Cardiac muscle cell (in vitro differentiated cells and primary cell): ENCODE measurements around the gene ATMIN. TPM values are rescaled to one million over a fixed set of nuclear protein-coding genes. Genes with fewer than 3 reads are reported as not detected.

Source experiments
- DNase-seq, 2 donors: peaks; one replicate each; pipeline versions ENCODE4 v3.0.0 to v3.0.0-alpha.2; 2010 to 2017; ENCODE audit warnings: low read depth in 1 of 2, low spot score in 1 of 2
- H3K27ac ChIP-seq: fragments of 200-600 bp; sonication (generic); 2 replicates; pipeline ENCODE4 v1.5.1; 2016
- H3K27me3 ChIP-seq: fragments of 200-600 bp; sonication (generic); 2 replicates; pipeline ENCODE4 v1.6.0; 2016; ENCODE audit warnings: control low read depth
- H3K36me3 ChIP-seq: fragments of 200-600 bp; sonication (generic); 2 replicates; pipeline ENCODE4 v1.5.1; 2016; ENCODE audit warnings: control low read depth
- H3K4me1 ChIP-seq: fragments of 200-600 bp; sonication (generic); 2 replicates; pipeline ENCODE4 v1.8.1; 2017; ENCODE audit warnings: low read depth, mild to moderate bottlenecking, mixed run types
- H3K4me3 ChIP-seq: fragments of 200-600 bp; sonication (generic); 2 replicates; pipeline ENCODE4 v1.5.1; 2016; ENCODE audit warnings: mild to moderate bottlenecking
- H3K9me3 ChIP-seq: fragments of 200-600 bp; sonication (generic); 2 replicates; pipeline ENCODE4 v1.5.1; 2017; ENCODE audit warnings: low read depth, mild to moderate bottlenecking, control low read depth
- CTCF ChIP-seq: IDR thresholded peaks from 2 replicates; pipeline ENCODE4 v1.5.1; 2012; ENCODE audit warnings: low read depth, mild to moderate bottlenecking, low read length
- polyA plus RNA-seq: library from polyadenylated mRNA; unstranded; fragments of >200 nt; fragmentation: Nextera tagmentation; extraction: Ambion mirVana; gene quantifications from 2 replicates; pipeline ENCODE4 v1.2.1, GENCODE V29; 2016
- total RNA-seq: library from RNA; depleted of rRNA; stranded (reverse); fragments of >200 nt; gene quantifications from 2 replicates; pipeline ENCODE4 v1.2.3, GENCODE V29; 2016

Gene ATMIN
- total and polyA plus RNA-seq, 2 experiments from 2014 or later: 25.9 to 36.5 TPM

- Histone ChIP-seq H3K36me3 (no peaks in the 10 kb centered on the region), H3K9me3 (no peaks in the 10 kb centered on the region), H3K4me3 (no peak overlapping the region), H3K27me3 (no peaks in the 10 kb centered on the region), H3K27ac (no peak overlapping the region), H3K4me1 (peaks cover 11% of the 10 kb centered on the region)
- no peak for DNase-seq
- TF ChIP-seq CTCF: no peak
These were observed 34.3 kb upstream of the ATMIN start for GRCh38 chr16:81001330-81001729.

GRCh38 chr16:81003064-81003463 lies 32.6 kb upstream of the ATMIN start:
- DNase-seq: no peak
- Histone ChIP-seq H3K27ac (peak overlapping the region; percentile 10), H3K4me1 (peaks cover 11% of the 10 kb centered on the region), H3K36me3 (no peaks in the 10 kb centered on the region), H3K9me3 (no peaks in the 10 kb centered on the region), H3K4me3 (no peak overlapping the region), H3K27me3 (no peaks in the 10 kb centered on the region)
- TF ChIP-seq CTCF: no peak

GRCh38 chr16:81003610-81004460 lies 31.8 kb upstream of the ATMIN start:
- no peaks in the 10 kb centered on the region for H3K9me3 ChIP-seq
- H3K36me3 ChIP-seq: no peaks in the 10 kb centered on the region
- H3K4me3 ChIP-seq: no peak overlapping the region
- peak overlapping the region; percentile 10 for H3K27ac ChIP-seq
- H3K27me3 ChIP-seq: no peaks in the 10 kb centered on the region
- peak in 1 of 2 donors; percentile 54 for DNase-seq
- TF ChIP-seq CTCF: no peak
- H3K4me1 ChIP-seq: peaks cover 11% of the 10 kb centered on the region

GRCh38 chr16:81004646-81005353 lies 30.8 kb upstream of the ATMIN start:
- no peaks in the 10 kb centered on the region for H3K9me3 ChIP-seq
- H3K4me1 ChIP-seq: peaks cover 11% of the 10 kb centered on the region
- peak; percentile 63 for TF ChIP-seq CTCF
- peak; percentile 67 to 73 for DNase-seq
- no peaks in the 10 kb centered on the region for H3K36me3 ChIP-seq
- H3K27me3 ChIP-seq: no peaks in the 10 kb centered on the region
- no peak overlapping the region for H3K27ac ChIP-seq
- peak overlapping the region; percentile 8 for H3K4me3 ChIP-seq

- Histone ChIP-seq H3K27me3 (no peaks in the 10 kb centered on the region), H3K27ac (peak overlapping the region; percentile 100), H3K4me3 (peak overlapping the region; percentile 81), H3K9me3 (no peaks in the 10 kb centered on the region), H3K4me1 (peaks cover 11% of the 10 kb centered on the region), H3K36me3 (no peaks in the 10 kb centered on the region)
- peak in 1 of 2 donors; percentile 33 for DNase-seq
- TF ChIP-seq CTCF: no peak
These were observed 30.0 kb upstream of the ATMIN start for GRCh38 chr16:81005610-81006161.
